ENCODE measurements around the gene IMP3.

GRCh38 chr15:75647370-75648155 is 7.5 kb upstream of the IMP3 start, which contains the start of gene SNX33:
- TF ChIP-seq CTCF (conservative IDR thresholded peaks at IDR 0.05; ENCODE audit: low read depth, low read length): peak; percentile 66
- no peak for TF ChIP-seq EZH2 (IDR thresholded peaks at IDR 0.05; ENCODE audit: borderline replicate concordance, low read depth, low read length, poor library complexity, severe bottlenecking)
